Gastroesophageal sphincter (tissue), 4 donors: ENCODE results near the gene PRADC1. TPM values are rescaled to one million over a fixed set of nuclear protein-coding genes. Genes with fewer than 3 reads are reported as not detected.

Experiments
- ATAC-seq: fragments of 150-250 bp; one replicate; pipeline ENCODE4 v1.9.1; 2016; ENCODE audit warnings: mild to moderate bottlenecking, moderate library complexity
- H3K27ac ChIP-seq, 4 donors: fragments of 200-600 bp; sonication (generic) in 3 of 4; 1 replicate in 3 of 4; 2 replicates in 1 of 4; pipeline ENCODE4 v1.5.1; 2016 to 2019
- H3K27me3 ChIP-seq: fragments of 200-600 bp; sonication (generic); one replicate; pipeline ENCODE4 v1.5.1; 2019
- H3K36me3 ChIP-seq, 2 donors: fragments of 200-600 bp; sonication (generic); one replicate each; pipeline ENCODE4 v1.5.1; 2019; ENCODE audit warnings: control low read depth in 1 of 2
- H3K4me1 ChIP-seq, 3 donors: fragments of 200-600 bp; sonication (generic); 1 replicate in 2 of 3; 2 replicates in 1 of 3; pipeline ENCODE4 v1.5.1; 2016 to 2019; ENCODE audit warnings: control low read depth in 2 of 3
- H3K4me3 ChIP-seq, 2 donors: fragments of 200-600 bp; sonication (generic); one replicate each; pipeline ENCODE4 v1.5.1; 2019; ENCODE audit warnings: mild to moderate bottlenecking in 1 of 2, moderate library complexity in 1 of 2
- H3K9me3 ChIP-seq, 3 donors: fragments of 200-600 bp; sonication (generic); one replicate each; pipeline ENCODE4 v1.5.1; 2017 to 2019; ENCODE audit warnings: control low read depth in 2 of 3
- CTCF ChIP-seq, 4 experiments: fragments of 200-600 bp in 2 of 4; fragments of 450-650 bp in 2 of 4; sonication (generic) in 1 of 4; IDR thresholded peaks; one replicate each; pipeline ENCODE4 v1.5.1; 2017 to 2019; ENCODE audit warnings: antibody characterized with exemption in 4 of 4, mild to moderate bottlenecking in 2 of 4, moderate library complexity in 2 of 4
- EP300 ChIP-seq: sonication (generic); formaldehyde crosslinking; IDR thresholded peaks from one replicate; pipeline ENCODE4 v1.6.1; 2017; ENCODE audit warnings: antibody characterized with exemption, mild to moderate bottlenecking
- POLR2A ChIP-seq, 2 donors: fragments of 450-650 bp; IDR thresholded peaks; one replicate each; pipeline ENCODE4 v1.6.1; 2017; ENCODE audit warnings: antibody characterized with exemption in 2 of 2, mild to moderate bottlenecking in 2 of 2, moderate library complexity in 1 of 2
- POLR2AphosphoS5 ChIP-seq: sonication (generic); formaldehyde crosslinking; IDR thresholded peaks from one replicate; pipeline ENCODE4 v1.6.1; 2017; ENCODE audit warnings: antibody characterized with exemption
- WGBS, 2 donors: methylation state at CpG; one replicate each; pipeline ENCODE4 v1.1.5; 2018; ENCODE audit warnings: low coverage in 1 of 2; 5-methylcytosine and 5-hydroxymethylcytosine counted together
- total RNA-seq, 4 donors: library from RNA; depleted of rRNA; stranded (reverse); fragments of >200 nt; gene quantifications; one replicate each; pipeline ENCODE4 v1.1.0, GENCODE V29; 2016

PRADC1 gene
- total RNA-seq, 4 donors from 2014 or later, result 21.7 to 37.5 (median 30.2) TPM

GRCh38 chr2:73197579-73197978 is 35.5 kb downstream of the PRADC1 start:
- Histone ChIP-seq H3K9me3 (no peaks in the 10 kb centered on the region), H3K27ac (no peak overlapping the region), H3K4me3 (no peak overlapping the region), H3K4me1 (peaks cover 0 to 9% (median 7%) of the 10 kb centered on the region in 3 donors), H3K27me3 (peaks cover 68% of the 10 kb centered on the region), H3K36me3 (no peaks in the 10 kb centered on the region)
- TF ChIP-seq POLR2A (IDR thresholded peaks at IDR 0.05) (no peak), CTCF (IDR thresholded peaks at IDR 0.05) (no peak), POLR2AphosphoS5 (no peak), EP300 (no peak)
- ATAC-seq, result no peak

GRCh38 chr2:73187549-73187948 is 45.5 kb downstream of the PRADC1 start:
- WGBS, 2 donors, result 67% methylated on average over 1 of the region's 2 CpGs; no CpG with 5 or more reads in 1 of the 2 donors
- Histone ChIP-seq H3K4me3 (no peak overlapping the region), H3K27me3 (peaks cover 24% of the 10 kb centered on the region), H3K4me1 (no peaks in the 10 kb centered on the region), H3K9me3 (peaks cover 0 to 10% (median 0%) of the 10 kb centered on the region in 3 donors), H3K36me3 (no peaks in the 10 kb centered on the region), H3K27ac (no peak overlapping the region)
- no peak for ATAC-seq
- TF ChIP-seq EP300 (no peak), POLR2A (IDR thresholded peaks at IDR 0.05) (no peak), POLR2AphosphoS5 (no peak), CTCF (IDR thresholded peaks at IDR 0.05) (no peak)

- WGBS, 2 donors, result 71 to 93% methylated on average over 1 to 2 of the region's 2 CpGs
- TF ChIP-seq POLR2A (IDR thresholded peaks at IDR 0.05), result no peak
- Histone ChIP-seq H3K27ac (no peak overlapping the region), H3K27me3 (peaks cover 24% of the 10 kb centered on the region), H3K4me1 (no peaks in the 10 kb centered on the region), H3K4me3 (no peak overlapping the region), H3K36me3 (no peaks in the 10 kb centered on the region), H3K9me3 (peaks cover 0 to 10% (median 0%) of the 10 kb centered on the region in 3 donors)
- no peak for ATAC-seq
Observed at GRCh38 chr2:73185965-73186364, 47.1 kb downstream of the PRADC1 start.

Other genes with a start within 250 kb of the PRADC1 start
- gene SFXN5, start 161.5 kb downstream of the PRADC1 start, total RNA-seq, result 10 to 100 TPM in 1 of 4 donors, 1 to 10 TPM in 3; 5.7 to 11.8 (median 6.7) TPM
- 10 to 100 TPM; 25.4 to 49.5 (median 29.4) TPM for gene RAB11FIP5, start 120.3 kb downstream of the PRADC1 start, total RNA-seq
- not detected for gene NOTO, start 30.7 kb downstream of the PRADC1 start, total RNA-seq
- 10 to 100 TPM; 10.6 to 21.0 (median 15.5) TPM for gene SMYD5, start 19.0 kb downstream of the PRADC1 start, total RNA-seq
- 100 to 1,000 TPM; 221 to 258 (median 240) TPM for gene CCT7, start 1.1 kb upstream of the PRADC1 start, total RNA-seq
- gene FBXO41, start 51.2 kb upstream of the PRADC1 start, total RNA-seq, result 1 to 10 TPM; 2.2 to 5.4 (median 4.0) TPM
- not detected for gene EGR4, start 60.3 kb upstream of the PRADC1 start, total RNA-seq
- gene ALMS1, start 152.6 kb upstream of the PRADC1 start, total RNA-seq, result 10 to 100 TPM; 26.4 to 54.3 (median 36.5) TPM